DND-41 (cell line): ENCODE measurements around the gene TNFAIP8.

ENCODE experiments used
- EZH2 ChIP-seq: IDR thresholded peaks from 3 replicates; pipeline ENCODE4 v1.6.1; 2012; ENCODE audit warnings: borderline replicate concordance, low read depth, mild to moderate bottlenecking, moderate library complexity, low read length, inconsistent platforms; ENCODE audit not compliant: severe bottlenecking
- TF ChIP-seq, protein P1 (sequence below): IDR thresholded peaks from 2 replicates; pipeline ENCODE4 v1.5.1; 2012; ENCODE audit warnings: borderline replicate concordance, low read length, moderate library complexity, mild to moderate bottlenecking; ENCODE audit not compliant: poor library complexity, severe bottlenecking; ENCODE audit errors: extremely low read depth

DNA sequence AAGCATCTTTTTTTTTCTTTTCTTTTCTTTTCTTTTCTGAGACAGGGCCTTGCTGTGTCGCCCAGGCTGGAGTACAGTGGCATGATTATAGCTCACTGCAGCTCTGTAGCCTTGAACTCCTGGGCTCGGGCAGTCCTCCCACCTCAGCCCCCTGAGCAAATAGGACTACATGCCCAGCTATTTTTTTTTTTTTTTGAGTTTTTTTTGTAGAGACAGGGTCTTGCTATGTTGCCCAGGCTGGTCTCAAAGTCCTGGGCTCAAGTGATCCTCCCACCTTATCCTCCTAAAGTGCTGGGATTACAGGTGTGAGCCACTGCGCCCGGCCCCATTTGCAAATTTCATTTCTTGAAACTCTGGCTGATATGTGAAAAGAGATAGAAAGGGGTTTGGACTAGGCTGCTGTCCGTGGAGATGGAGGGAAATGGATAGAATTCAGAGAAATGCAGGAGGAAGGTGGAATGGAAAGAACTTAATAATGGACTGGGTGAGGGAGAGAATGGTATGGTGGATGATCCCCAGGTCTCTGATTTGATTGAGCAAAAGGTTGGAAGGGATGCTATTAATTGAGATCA, 32.9 kb downstream of the TNFAIP8 start:
- TF ChIP-seq EZH2 = no peak
- TF ChIP-seq, protein P1, sequence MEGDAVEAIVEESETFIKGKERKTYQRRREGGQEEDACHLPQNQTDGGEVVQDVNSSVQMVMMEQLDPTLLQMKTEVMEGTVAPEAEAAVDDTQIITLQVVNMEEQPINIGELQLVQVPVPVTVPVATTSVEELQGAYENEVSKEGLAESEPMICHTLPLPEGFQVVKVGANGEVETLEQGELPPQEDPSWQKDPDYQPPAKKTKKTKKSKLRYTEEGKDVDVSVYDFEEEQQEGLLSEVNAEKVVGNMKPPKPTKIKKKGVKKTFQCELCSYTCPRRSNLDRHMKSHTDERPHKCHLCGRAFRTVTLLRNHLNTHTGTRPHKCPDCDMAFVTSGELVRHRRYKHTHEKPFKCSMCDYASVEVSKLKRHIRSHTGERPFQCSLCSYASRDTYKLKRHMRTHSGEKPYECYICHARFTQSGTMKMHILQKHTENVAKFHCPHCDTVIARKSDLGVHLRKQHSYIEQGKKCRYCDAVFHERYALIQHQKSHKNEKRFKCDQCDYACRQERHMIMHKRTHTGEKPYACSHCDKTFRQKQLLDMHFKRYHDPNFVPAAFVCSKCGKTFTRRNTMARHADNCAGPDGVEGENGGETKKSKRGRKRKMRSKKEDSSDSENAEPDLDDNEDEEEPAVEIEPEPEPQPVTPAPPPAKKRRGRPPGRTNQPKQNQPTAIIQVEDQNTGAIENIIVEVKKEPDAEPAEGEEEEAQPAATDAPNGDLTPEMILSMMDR = no peak
